PC-9 (cell line): Measurements from ENCODE around the gene ARID2. TPM values are rescaled to one million over a fixed set of nuclear protein-coding genes. Genes with fewer than 3 reads are reported as not detected.

Experiments
- BruUV-seq: library from RNA; stranded (reverse); fragments of 400-500 nt; replicated peaks from 2 replicates; lab custom pipeline; 2021; lab: Mats Ljungman, UMichigan
- CTCF ChIA-PET: fragments of 300-600 bp; sonication (Branson Sonifier 250); formaldehyde crosslinking; loops from one replicate; lab custom pipeline; 2022; ENCODE audit warnings: antibody characterized with exemption; lab: Charles Lee
- POLR2A ChIA-PET: fragments of 300-600 bp; sonication (Branson Sonifier 250); formaldehyde crosslinking; loops from one replicate; lab custom pipeline; 2022; ENCODE audit warnings: antibody characterized with exemption; ENCODE audit not compliant: unreplicated experiment; lab: Charles Lee
- DNase-seq, 2 experiments: peaks; one replicate each; pipeline versions ENCODE4 v3.0.0 to v3.0.0-alpha.2; 2015 to 2022; ENCODE audit warnings: mixed read lengths in 1 of 2
- H2AFZ ChIP-seq: fragments of 200-600 bp; sonication (generic); 2 replicates; pipeline ENCODE4 v1.8.1; 2017; ENCODE audit warnings: antibody characterized with exemption
- H3F3A ChIP-seq: fragments of 200-600 bp; sonication (generic); 2 replicates; pipeline ENCODE4 v1.8.1; 2017; ENCODE audit warnings: antibody characterized with exemption, mild to moderate bottlenecking, low read depth; ENCODE audit not compliant: insufficient read depth
- H3K27ac ChIP-seq: fragments of 200-600 bp; sonication (generic); 2 replicates; pipeline ENCODE4 v1.6.1; 2016; ENCODE audit warnings: mixed run types
- H3K27me3 ChIP-seq: fragments of 200-600 bp; sonication (generic); 2 replicates; pipeline ENCODE4 v1.6.1; 2016; ENCODE audit warnings: low read depth, mixed run types; ENCODE audit not compliant: insufficient read depth
- H3K36me3 ChIP-seq: fragments of 200-600 bp; sonication (generic); 2 replicates; pipeline ENCODE4 v1.6.1; 2016; ENCODE audit warnings: low read depth, mixed run types
- H3K4me1 ChIP-seq: fragments of 200-600 bp; sonication (generic); replicated peaks from 2 replicates; pipeline ENCODE4 v1.6.1; 2016; ENCODE audit warnings: mixed run types; ENCODE audit not compliant: insufficient read depth
- H3K4me2 ChIP-seq: fragments of 200-600 bp; sonication (generic); 2 replicates; pipeline ENCODE4 v1.6.1; 2017; ENCODE audit warnings: mixed run types
- H3K4me3 ChIP-seq: fragments of 200-600 bp; sonication (generic); 2 replicates; pipeline ENCODE4 v1.6.1; 2016; ENCODE audit warnings: mixed run types
- H3K79me2 ChIP-seq: fragments of 200-600 bp; sonication (generic); 2 replicates; pipeline ENCODE4 v1.6.1; 2017; ENCODE audit warnings: low read depth, mixed run types
- H3K9me2 ChIP-seq: fragments of 200-600 bp; sonication (generic); 2 replicates; pipeline ENCODE4 v1.8.1; 2017; ENCODE audit warnings: mild to moderate bottlenecking; ENCODE audit not compliant: insufficient read depth
- H3K9me3 ChIP-seq: fragments of 200-600 bp; sonication (generic); 2 replicates; pipeline ENCODE4 v1.8.1; 2016; ENCODE audit warnings: low read depth; ENCODE audit not compliant: insufficient read depth
- H4K20me1 ChIP-seq: fragments of 200-600 bp; sonication (generic); 2 replicates; pipeline ENCODE4 v1.8.1; 2017; ENCODE audit not compliant: insufficient read depth
- EZH2 ChIP-seq: fragments of 200-600 bp; sonication (generic); IDR thresholded peaks from 2 replicates; pipeline ENCODE4 v1.8.0; 2017; ENCODE audit warnings: antibody characterized with exemption, low read depth
- intact Hi-C: fragments of 100-400 bp; cut with micrococcal nuclease; formaldehyde crosslinking; loops from one replicate; pipeline ENCODE4 v1.10.0; 2022; ENCODE audit not compliant: unreplicated experiment
- total RNA-seq: library from RNA; stranded (reverse); gene quantifications from 2 replicates; pipeline ENCODE4 v1.2.3, GENCODE V29; 2021
- TF ChIP-seq, protein P1 (sequence below): fragments of 200-600 bp; sonication (generic); conservative IDR thresholded peaks from 2 replicates; pipeline ENCODE4 v1.6.1; 2017; ENCODE audit warnings: mixed run types, antibody characterized with exemption, mild to moderate bottlenecking, moderate library complexity

Gene ARID2
- total RNA-seq, 1 experiment from 2014 or later, result 24.6 TPM

DNA sequence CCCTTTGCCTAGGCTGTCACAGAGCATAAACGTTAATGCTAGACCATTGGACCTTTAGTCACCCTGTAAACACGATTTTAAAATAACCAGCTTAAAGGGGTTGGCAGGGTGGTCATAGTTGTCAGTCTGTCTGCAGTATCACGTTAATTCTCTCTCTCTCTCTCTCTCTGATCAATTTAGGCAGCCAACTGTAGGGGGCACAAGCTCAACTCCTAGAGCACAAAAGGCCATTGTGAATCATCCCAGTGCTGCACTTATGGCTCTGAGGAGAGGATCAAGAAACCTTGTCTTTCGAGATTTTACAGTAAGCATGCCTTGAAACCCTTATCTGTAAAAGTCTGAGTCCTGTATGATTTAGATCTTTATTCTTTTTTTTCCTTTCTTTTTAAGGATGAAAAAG is 163.7 kb downstream of the ARID2 start:
- intact Hi-C loops, result no loop called here
- H3K27ac ChIP-seq, result no peak overlapping the region
- BruUV-seq, result no TSS peak
- no peaks in the 10 kb centered on the region for H3K79me2 ChIP-seq
- no peaks in the 10 kb centered on the region for H3F3A ChIP-seq
- H3K4me3 ChIP-seq, result no peak overlapping the region
- ChIA-PET POLR2A (interaction anchor here (0.6 to 0.8 kb wide), 2 partner anchors 31 to 64 kb away, joined by 14 to 19 read pairs; no protein-coding TSS in a partner anchor), CTCF (interaction anchor here (0.7 kb wide), 1 partner anchor 50 kb away, joined by 7 read pairs; no protein-coding TSS in a partner anchor)
- TF ChIP-seq, protein P1, sequence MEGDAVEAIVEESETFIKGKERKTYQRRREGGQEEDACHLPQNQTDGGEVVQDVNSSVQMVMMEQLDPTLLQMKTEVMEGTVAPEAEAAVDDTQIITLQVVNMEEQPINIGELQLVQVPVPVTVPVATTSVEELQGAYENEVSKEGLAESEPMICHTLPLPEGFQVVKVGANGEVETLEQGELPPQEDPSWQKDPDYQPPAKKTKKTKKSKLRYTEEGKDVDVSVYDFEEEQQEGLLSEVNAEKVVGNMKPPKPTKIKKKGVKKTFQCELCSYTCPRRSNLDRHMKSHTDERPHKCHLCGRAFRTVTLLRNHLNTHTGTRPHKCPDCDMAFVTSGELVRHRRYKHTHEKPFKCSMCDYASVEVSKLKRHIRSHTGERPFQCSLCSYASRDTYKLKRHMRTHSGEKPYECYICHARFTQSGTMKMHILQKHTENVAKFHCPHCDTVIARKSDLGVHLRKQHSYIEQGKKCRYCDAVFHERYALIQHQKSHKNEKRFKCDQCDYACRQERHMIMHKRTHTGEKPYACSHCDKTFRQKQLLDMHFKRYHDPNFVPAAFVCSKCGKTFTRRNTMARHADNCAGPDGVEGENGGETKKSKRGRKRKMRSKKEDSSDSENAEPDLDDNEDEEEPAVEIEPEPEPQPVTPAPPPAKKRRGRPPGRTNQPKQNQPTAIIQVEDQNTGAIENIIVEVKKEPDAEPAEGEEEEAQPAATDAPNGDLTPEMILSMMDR, result no peak
- TF ChIP-seq EZH2, result no peak
- H3K4me1 ChIP-seq, result no peaks in the 10 kb centered on the region
- H4K20me1 ChIP-seq, result 0 out of 2 replicates have a peak, but pooled peaks cover 4% of the 10 kb centered on the region
- H3K4me2 ChIP-seq, result no peak overlapping the region
- H3K27me3 ChIP-seq, result no peaks in the 10 kb centered on the region
- H2AFZ ChIP-seq, result no peak overlapping the region
- no peaks in the 10 kb centered on the region for H3K9me2 ChIP-seq
- H3K36me3 ChIP-seq, result peaks cover 10% of the 10 kb centered on the region
- no peak for DNase-seq
- H3K9me3 ChIP-seq, result no peaks in the 10 kb centered on the region

DNA sequence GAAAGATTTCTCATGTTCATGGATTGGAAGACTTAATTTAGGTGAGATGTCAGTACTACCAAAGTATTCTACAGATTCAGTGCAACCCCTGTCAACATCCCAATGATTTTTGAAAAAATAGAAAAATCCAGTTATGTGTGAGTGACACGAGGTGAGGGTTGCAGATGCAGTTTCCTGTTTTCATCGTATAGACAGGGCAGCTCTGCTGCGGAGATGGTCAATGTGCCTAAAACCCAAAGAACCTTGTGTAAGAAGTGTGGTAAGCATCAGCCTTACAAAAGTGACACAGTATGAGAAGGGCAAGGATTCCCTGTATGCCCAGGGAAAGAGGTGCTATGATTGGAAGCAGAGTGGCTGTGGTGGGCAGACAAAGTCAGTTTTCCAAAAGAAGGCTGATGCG is 166.5 kb downstream of the ARID2 start:
- Histone ChIP-seq H2AFZ (no peak overlapping the region), H3K9me3 (no peaks in the 10 kb centered on the region), H3K4me2 (no peak overlapping the region), H3K4me3 (no peak overlapping the region), H3K4me1 (no peaks in the 10 kb centered on the region), H3K27ac (no peak overlapping the region), H3F3A (no peaks in the 10 kb centered on the region), H4K20me1 (0 out of 2 replicates have a peak, but pooled peaks cover 4% of the 10 kb centered on the region), H3K79me2 (no peaks in the 10 kb centered on the region), H3K27me3 (no peaks in the 10 kb centered on the region), H3K36me3 (peaks cover 10% of the 10 kb centered on the region), H3K9me2 (no peaks in the 10 kb centered on the region; the same call in 1 of the 2 replicates)
- TF ChIP-seq, protein P1, result no peak
- TF ChIP-seq EZH2, result no peak
- no TSS peak for BruUV-seq
- POLR2A ChIA-PET, result no interaction called here
- CTCF ChIA-PET, result no interaction called here
- intact Hi-C loops, result no loop called here
- no peak for DNase-seq

DNA sequence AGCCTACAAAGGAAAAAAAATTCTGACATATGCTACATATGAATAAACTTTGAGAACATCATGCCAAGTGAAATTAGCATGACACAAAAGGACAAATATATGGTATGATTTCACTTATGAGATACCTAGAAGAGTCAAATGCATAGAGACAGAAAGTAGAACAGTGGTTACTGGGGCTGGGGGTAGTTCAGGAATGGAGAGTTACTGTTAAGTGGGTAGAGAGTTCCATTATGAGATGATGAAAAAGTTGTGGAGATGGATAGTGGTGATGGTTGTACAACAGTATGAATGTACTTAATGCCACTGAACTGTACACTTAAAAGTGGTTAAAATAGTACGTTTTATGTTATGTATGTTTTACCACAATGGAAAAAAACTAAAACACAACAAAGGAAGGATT is 168.6 kb downstream of the ARID2 start:
- Histone ChIP-seq H3K79me2 (no peaks in the 10 kb centered on the region), H2AFZ (no peak overlapping the region), H3F3A (no peaks in the 10 kb centered on the region), H4K20me1 (0 out of 2 replicates have a peak, but pooled peaks cover under 1% of the 10 kb centered on the region), H3K9me3 (no peaks in the 10 kb centered on the region), H3K4me2 (no peak overlapping the region), H3K4me1 (no peaks in the 10 kb centered on the region), H3K4me3 (no peak overlapping the region), H3K36me3 (peaks cover 7% of the 10 kb centered on the region), H3K27me3 (no peaks in the 10 kb centered on the region), H3K9me2 (no peaks in the 10 kb centered on the region; the same call in 1 of the 2 replicates), H3K27ac (no peak overlapping the region)
- ChIA-PET CTCF (no interaction called here), POLR2A (no interaction called here)
- no TSS peak for BruUV-seq
- DNase-seq, result no peak
- TF ChIP-seq EZH2, result no peak
- TF ChIP-seq, protein P1, result no peak
- intact Hi-C loops, result no loop called here
